Epithelial cell of proximal tubule (primary cell): ENCODE measurements around the gene ARMC9. TPM values are rescaled to one million over a fixed set of nuclear protein-coding genes. Genes with fewer than 3 reads are reported as not detected.
"Not testable (repeated sequence)": the region's sequence is repeated elsewhere in the genome, so short reads cannot be mapped to it uniquely, and the experiment has no call there.

Source experiments
- DNase-seq: peaks from one replicate; pipeline ENCODE4 v3.0.0-alpha.2; 2011; ENCODE audit warnings: low read depth
- H3K4me3 ChIP-seq: 2 replicates; pipeline ENCODE4 v1.5.1; 2011; ENCODE audit warnings: low read depth, mild to moderate bottlenecking, low read length
- total RNA-seq: library from RNA; depleted of rRNA; stranded (reverse); fragments of >200 nt; gene quantifications from 2 replicates; pipeline ENCODE4 v1.2.3, GENCODE V29; 2015
- TF ChIP-seq, protein P1 (sequence below): conservative IDR thresholded peaks from 2 replicates; pipeline ENCODE4 v1.5.1; 2012; ENCODE audit warnings: low read depth, mild to moderate bottlenecking, low read length

Gene ARMC9
- total RNA-seq, 1 donor from 2014 or later = 12.6 TPM

DNA sequence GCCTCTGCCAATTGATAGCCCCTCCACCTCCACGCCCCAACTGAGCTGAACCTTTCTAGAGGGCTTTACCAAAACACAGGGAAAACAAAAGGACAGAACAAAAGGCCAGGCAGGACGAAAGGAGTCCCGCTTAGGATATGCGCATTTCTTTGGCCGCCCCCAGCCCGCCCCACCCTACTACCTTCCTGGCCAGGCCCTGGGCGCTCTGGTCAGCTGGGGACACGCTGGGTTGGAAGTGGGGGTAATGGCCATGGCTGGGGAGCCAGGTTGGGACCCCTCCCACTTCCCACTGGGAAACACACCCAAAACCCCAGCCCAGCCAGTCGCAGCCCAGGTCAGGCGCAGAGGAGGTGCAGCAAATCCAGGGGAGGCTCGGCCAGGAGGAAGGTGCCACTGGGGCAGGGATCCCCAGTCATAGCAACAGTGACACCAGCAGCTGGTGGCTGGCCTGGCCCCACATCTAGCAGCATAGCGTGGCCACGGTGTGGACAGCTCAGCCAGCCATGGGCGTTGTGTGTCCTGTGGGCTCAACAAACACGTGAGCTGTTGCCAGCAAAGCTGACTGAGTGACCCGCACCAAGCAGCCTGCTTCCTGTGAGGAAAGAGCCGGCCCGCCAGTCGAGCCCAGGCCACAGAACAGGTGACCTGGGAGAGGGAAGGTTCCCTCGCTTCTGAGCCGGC lies 172.5 kb downstream of the ARMC9 start:
- TF ChIP-seq, protein P1, sequence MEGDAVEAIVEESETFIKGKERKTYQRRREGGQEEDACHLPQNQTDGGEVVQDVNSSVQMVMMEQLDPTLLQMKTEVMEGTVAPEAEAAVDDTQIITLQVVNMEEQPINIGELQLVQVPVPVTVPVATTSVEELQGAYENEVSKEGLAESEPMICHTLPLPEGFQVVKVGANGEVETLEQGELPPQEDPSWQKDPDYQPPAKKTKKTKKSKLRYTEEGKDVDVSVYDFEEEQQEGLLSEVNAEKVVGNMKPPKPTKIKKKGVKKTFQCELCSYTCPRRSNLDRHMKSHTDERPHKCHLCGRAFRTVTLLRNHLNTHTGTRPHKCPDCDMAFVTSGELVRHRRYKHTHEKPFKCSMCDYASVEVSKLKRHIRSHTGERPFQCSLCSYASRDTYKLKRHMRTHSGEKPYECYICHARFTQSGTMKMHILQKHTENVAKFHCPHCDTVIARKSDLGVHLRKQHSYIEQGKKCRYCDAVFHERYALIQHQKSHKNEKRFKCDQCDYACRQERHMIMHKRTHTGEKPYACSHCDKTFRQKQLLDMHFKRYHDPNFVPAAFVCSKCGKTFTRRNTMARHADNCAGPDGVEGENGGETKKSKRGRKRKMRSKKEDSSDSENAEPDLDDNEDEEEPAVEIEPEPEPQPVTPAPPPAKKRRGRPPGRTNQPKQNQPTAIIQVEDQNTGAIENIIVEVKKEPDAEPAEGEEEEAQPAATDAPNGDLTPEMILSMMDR = no peak
- no peak overlapping the region for H3K4me3 ChIP-seq
- no peak for DNase-seq

DNA sequence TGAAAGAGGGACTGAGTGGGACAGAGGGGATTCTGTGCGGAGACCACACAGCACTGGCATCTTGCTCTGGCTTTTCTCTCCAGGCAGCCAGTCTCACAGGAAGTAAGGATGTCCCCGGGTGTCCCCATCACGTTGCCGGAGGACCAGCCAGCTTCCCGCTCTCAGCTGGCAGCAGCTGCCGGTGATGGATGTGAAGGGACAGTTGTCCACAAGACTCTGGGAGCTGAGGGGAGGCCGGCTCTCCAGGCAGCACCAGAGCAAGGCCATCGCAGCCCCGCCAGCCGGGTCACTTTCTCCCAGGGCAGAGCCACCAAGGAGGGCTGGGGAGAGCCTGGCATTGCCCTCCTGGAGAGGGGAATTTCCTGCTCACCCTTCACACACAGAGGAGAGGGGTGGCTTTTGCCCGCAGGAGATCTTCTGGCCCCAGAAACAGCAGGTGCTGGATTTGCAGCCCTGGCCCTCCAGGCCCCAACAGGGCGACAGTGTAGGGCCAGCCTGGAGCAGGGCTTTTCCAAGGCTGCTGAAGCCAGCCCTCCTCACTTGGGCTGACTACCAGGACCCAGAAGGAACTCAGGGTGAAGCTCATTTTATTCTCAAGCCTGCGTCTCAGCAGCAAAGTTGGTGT lies 173.1 kb downstream of the ARMC9 start:
- H3K4me3 ChIP-seq = no peak overlapping the region
- TF ChIP-seq, protein P1 = no peak
- DNase-seq = no peak

DNA sequence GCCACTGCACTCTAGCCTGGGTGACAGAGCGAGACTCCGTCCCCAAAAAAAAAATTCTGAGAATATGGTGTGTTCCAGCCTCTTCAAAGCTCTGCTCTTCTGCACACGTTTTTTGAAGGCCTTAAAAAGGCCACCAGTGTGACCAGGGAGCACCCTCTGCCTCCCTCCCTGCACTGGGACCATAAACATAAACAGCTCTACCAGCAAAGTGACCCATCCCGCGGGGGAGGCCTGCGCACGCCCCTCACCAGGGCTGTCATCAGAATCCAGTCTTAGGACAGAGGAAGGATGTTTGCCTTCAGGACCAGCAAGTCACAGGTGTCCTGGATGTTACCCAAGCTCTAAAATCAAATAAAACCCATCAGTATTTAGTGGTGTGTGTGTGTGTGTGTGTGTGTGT lies 173.9 kb downstream of the ARMC9 start:
- DNase-seq = no peak
- no peak overlapping the region for H3K4me3 ChIP-seq
- TF ChIP-seq, protein P1 = no peak

DNA sequence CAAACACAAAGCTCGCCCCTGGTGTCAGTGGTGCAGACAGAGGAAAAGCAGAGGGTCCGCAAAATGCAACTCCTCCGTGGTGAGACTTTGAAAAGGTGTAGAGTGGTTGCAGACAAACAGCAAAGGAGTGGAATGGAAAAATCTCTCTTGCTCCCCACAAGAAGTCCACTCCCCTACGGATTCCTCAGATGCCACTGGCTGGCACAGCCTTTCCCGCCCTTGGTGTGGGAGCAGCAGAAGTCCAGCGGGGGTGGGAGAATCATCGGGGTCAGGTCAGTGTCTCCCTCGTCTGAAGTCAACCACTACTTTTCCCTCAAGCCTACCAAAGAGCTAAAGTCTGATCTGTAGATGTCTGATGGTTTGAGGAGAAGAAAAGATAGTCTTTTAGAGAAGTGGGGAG lies 174.8 kb downstream of the ARMC9 start:
- TF ChIP-seq, protein P1 = no peak
- no peak for DNase-seq

DNA sequence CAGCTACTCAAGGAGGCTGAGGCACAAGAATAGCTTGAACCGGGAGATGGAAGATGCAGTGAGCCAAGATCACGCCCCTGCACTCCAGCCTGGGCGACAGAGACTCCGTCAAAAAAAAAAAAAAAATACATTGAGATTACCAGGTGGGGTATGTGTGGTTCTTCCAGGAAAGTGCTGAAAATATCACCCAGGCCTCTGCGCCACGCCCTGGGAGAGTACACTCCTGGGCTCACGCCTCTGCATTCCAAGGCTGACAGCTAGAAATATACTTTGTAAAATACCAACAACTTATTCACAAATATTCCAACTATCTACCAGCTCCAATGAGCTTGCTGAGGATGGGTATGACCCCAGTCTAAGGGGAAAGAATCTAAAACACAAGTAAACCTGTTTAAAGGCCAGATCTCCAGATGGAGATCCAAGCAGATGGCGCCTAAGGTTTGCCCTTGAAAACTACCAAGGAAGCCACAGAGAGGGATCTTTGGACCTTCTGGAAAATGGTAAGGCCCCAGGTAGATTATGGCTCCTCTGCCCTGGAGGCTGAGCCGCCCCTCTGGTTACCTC lies 175.4 kb downstream of the ARMC9 start:
- TF ChIP-seq, protein P1 = no peak
- no peak overlapping the region for H3K4me3 ChIP-seq
- DNase-seq = no peak

More for the DNA sequence above, 174.8 kb downstream of the ARMC9 start:
- H3K4me3 ChIP-seq = no peak overlapping the region

DNA sequence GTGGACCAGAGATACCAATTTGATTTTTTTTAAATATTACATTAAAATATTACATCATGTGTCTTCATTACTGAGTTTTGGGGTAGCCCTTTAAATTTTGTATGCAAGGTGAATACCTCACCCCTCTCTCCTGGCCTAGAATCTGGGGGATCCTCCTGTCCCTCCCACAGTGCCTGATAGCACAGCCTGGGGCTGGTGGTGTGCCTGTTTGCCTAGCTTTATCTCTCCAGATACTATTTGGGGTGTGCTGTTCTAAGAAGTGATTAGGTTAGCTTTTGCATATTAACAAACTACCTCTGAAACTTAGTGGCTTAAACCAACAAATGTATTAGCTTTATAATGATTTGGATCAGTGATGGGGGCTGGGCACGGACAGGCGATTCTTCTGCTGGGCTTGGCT lies 176.3 kb downstream of the ARMC9 start:
- TF ChIP-seq, protein P1 = no peak
- H3K4me3 ChIP-seq = no peak overlapping the region
- DNase-seq = no peak

DNA sequence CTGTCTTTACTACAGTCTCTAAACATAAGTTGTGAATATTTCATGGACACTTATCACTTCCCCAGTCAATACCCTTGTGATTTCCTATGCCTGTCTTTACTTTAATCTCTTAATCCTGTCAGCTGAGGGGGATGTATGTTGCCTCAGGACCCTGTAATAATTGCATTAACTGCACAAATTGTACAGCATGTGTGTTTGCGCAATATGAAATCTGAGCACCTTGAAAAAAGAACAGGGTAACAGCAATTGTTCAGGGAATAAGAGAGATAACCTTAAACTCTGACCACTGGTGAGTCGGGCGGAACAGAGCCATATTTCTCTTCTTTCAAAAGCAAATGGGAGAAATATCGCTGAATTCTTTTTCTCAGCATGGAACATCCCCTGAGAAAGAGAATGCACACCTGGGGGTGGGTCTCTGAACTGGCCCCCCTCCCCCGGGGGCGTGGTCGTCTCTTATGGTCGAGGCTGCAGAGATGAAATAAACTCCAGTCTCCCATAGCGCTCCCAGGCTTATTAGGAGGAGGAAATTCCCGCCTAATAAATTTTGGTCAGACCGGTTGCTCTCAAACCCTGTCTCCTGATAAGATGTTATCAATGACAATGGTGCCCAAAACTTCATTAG lies 177.7 kb downstream of the ARMC9 start:
- not testable (repeated sequence) for DNase-seq, H3K4me3 ChIP-seq
